GM12892 (cell line): Measurements from ENCODE around the gene PDX1.

ENCODE experiments used
- POLR2A ChIP-seq: IDR thresholded peaks from 2 replicates; pipeline ENCODE4 v1.6.1; 2011; ENCODE audit warnings: low read depth, low read length, control low read depth
- POLR2AphosphoS5 ChIP-seq: IDR thresholded peaks from 2 replicates; pipeline ENCODE4 v1.6.1; 2011; ENCODE audit warnings: low read depth, low read length, control low read depth
- TAF1 ChIP-seq: IDR thresholded peaks from 2 replicates; pipeline ENCODE4 v1.6.1; 2011; ENCODE audit warnings: low read depth, mild to moderate bottlenecking, control low read depth, low read length, borderline replicate concordance

- TF ChIP-seq POLR2A (no peak), POLR2AphosphoS5 (no peak), TAF1 (no peak)
Observed at GRCh38 chr13:27927444-27928352, 7.9 kb downstream of the PDX1 start.
